DOHH2 (cell line): ENCODE results near the gene DPYD.

Experiments
- H3F3A ChIP-seq: fragments of 200-600 bp; sonication (generic), shearing (Covaris generic); 2 replicates; pipeline ENCODE4 v1.6.0; 2016; ENCODE audit warnings: antibody characterized with exemption, mild to moderate bottlenecking; ENCODE audit not compliant: control insufficient read depth, insufficient read depth
- H3K27ac ChIP-seq: fragments of 200-600 bp; sonication (generic); 2 replicates; pipeline ENCODE4 v1.5.1; 2014; ENCODE audit warnings: low read depth, mild to moderate bottlenecking, low read length, moderate library complexity
- H3K27me3 ChIP-seq: fragments of 200-600 bp; sonication (generic); 2 replicates; pipeline ENCODE4 v1.6.1; 2014; ENCODE audit warnings: mild to moderate bottlenecking, low read length, mixed read lengths; ENCODE audit not compliant: control insufficient read depth
- H3K36me3 ChIP-seq: fragments of 200-600 bp; sonication (generic); 2 replicates; pipeline ENCODE4 v1.6.1; 2014; ENCODE audit warnings: mild to moderate bottlenecking, low read length, moderate library complexity, mixed read lengths; ENCODE audit not compliant: control insufficient read depth
- H3K4me1 ChIP-seq: fragments of 200-600 bp; sonication (generic); 2 replicates; pipeline ENCODE4 v1.6.1; 2014; ENCODE audit warnings: mild to moderate bottlenecking, low read length, mixed read lengths; ENCODE audit not compliant: control insufficient read depth
- H3K4me2 ChIP-seq: fragments of 200-600 bp; sonication (generic); 2 replicates; pipeline ENCODE4 v1.6.0; 2014; ENCODE audit warnings: mild to moderate bottlenecking, low read length, moderate library complexity
- H3K4me3 ChIP-seq: fragments of 200-600 bp; sonication (generic); 2 replicates; pipeline ENCODE4 v1.5.1; 2014; ENCODE audit warnings: mild to moderate bottlenecking, low read length, mixed read lengths
- H3K79me2 ChIP-seq: fragments of 200-600 bp; sonication (generic); 2 replicates; pipeline ENCODE4 v1.6.1; 2014; ENCODE audit warnings: mild to moderate bottlenecking, low read length, mixed read lengths; ENCODE audit not compliant: control insufficient read depth
- H3K9me2 ChIP-seq: fragments of 200-600 bp; sonication (generic); replicated peaks from 2 replicates; pipeline ENCODE4 v1.6.1; 2014; ENCODE audit warnings: mild to moderate bottlenecking, low read length, mixed read lengths; ENCODE audit not compliant: control insufficient read depth
- H3K9me3 ChIP-seq: fragments of 200-600 bp; sonication (generic); 2 replicates; pipeline ENCODE4 v1.6.1; 2014; ENCODE audit warnings: antibody characterized with exemption, low read length, mixed read lengths; ENCODE audit not compliant: control insufficient read depth, insufficient read depth
- H4K20me1 ChIP-seq: fragments of 200-600 bp; sonication (generic); 2 replicates; pipeline ENCODE4 v1.6.0; 2014; ENCODE audit warnings: low read depth, mild to moderate bottlenecking, antibody characterized with exemption, low read length, moderate library complexity; ENCODE audit not compliant: control insufficient read depth, insufficient read depth
- EZH2phosphoT487 ChIP-seq: fragments of 200-600 bp; sonication (generic); IDR thresholded peaks from 2 replicates; pipeline ENCODE4 v1.6.1; 2017; ENCODE audit warnings: borderline replicate concordance, mild to moderate bottlenecking, antibody characterized with exemption, low read length, moderate library complexity, mixed read lengths
- TF ChIP-seq, protein P1 (sequence below): fragments of 200-600 bp; sonication (generic); IDR thresholded peaks from one replicate; pipeline ENCODE4 v1.5.1; 2014; ENCODE audit warnings: antibody characterized with exemption, mild to moderate bottlenecking, low read depth, low read length; ENCODE audit not compliant: poor library complexity, severe bottlenecking

The DPYD gene

DNA sequence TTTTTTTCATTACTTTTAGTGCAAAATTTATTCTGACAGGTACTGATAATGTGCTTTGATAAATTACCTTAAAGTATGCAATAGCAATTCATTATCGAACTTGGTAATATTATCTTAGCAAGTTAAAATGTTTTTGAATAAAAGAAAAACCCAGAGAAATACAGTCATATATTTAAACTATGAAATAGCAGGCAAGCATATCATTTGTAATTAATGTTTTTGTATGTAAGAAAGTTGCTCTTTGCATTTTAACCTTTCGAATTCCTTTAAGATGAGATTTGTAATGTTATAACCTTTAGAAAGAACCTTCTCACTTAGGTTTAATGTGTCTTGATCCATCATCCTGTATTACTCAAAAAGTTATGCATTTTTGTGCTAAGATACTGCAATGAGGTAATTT is 613.7 kb downstream of the DPYD start:
- Histone ChIP-seq H3K79me2 (no peaks in the 10 kb centered on the region), H3K27ac (no peak overlapping the region), H3F3A (no peaks in the 10 kb centered on the region), H3K4me2 (no peak overlapping the region), H3K4me3 (no peak overlapping the region), H3K27me3 (no peaks in the 10 kb centered on the region), H3K4me1 (no peaks in the 10 kb centered on the region), H3K9me3 (no peaks in the 10 kb centered on the region), H3K36me3 (no peaks in the 10 kb centered on the region), H3K9me2 (no peaks in the 10 kb centered on the region), H4K20me1 (no peaks in the 10 kb centered on the region)
- TF ChIP-seq, protein P1, sequence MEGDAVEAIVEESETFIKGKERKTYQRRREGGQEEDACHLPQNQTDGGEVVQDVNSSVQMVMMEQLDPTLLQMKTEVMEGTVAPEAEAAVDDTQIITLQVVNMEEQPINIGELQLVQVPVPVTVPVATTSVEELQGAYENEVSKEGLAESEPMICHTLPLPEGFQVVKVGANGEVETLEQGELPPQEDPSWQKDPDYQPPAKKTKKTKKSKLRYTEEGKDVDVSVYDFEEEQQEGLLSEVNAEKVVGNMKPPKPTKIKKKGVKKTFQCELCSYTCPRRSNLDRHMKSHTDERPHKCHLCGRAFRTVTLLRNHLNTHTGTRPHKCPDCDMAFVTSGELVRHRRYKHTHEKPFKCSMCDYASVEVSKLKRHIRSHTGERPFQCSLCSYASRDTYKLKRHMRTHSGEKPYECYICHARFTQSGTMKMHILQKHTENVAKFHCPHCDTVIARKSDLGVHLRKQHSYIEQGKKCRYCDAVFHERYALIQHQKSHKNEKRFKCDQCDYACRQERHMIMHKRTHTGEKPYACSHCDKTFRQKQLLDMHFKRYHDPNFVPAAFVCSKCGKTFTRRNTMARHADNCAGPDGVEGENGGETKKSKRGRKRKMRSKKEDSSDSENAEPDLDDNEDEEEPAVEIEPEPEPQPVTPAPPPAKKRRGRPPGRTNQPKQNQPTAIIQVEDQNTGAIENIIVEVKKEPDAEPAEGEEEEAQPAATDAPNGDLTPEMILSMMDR: no peak
- no peak for TF ChIP-seq EZH2phosphoT487

DNA sequence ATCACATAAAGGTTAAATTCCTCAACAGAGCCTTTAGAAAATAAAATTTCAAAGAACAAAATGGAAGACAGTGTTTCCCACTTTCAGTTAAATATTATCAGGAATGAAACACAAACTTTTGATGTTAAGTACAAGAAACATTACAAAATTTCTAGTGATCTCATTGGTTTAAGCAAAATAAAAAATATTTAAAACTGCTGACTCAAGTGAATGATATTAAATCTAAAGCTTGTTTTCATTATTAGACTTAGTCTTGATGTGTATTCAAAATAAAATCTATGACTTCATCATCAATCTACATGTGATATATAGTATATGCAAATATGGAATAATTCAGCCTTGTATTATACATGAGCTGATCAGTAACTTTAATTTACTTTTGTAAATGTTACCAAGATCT is 614.3 kb downstream of the DPYD start:
- no peaks in the 10 kb centered on the region for H3K36me3 ChIP-seq
- no peak overlapping the region for H3K4me3 ChIP-seq
- H3F3A ChIP-seq: no peaks in the 10 kb centered on the region
- TF ChIP-seq, protein P1: no peak
- no peak for TF ChIP-seq EZH2phosphoT487
- no peak overlapping the region for H3K4me2 ChIP-seq
- H3K79me2 ChIP-seq: no peaks in the 10 kb centered on the region
- no peak overlapping the region for H3K27ac ChIP-seq
- no peaks in the 10 kb centered on the region for H3K4me1 ChIP-seq
- no peaks in the 10 kb centered on the region for H4K20me1 ChIP-seq
- no peaks in the 10 kb centered on the region for H3K27me3 ChIP-seq
- H3K9me2 ChIP-seq: no peaks in the 10 kb centered on the region
- no peaks in the 10 kb centered on the region for H3K9me3 ChIP-seq

DNA sequence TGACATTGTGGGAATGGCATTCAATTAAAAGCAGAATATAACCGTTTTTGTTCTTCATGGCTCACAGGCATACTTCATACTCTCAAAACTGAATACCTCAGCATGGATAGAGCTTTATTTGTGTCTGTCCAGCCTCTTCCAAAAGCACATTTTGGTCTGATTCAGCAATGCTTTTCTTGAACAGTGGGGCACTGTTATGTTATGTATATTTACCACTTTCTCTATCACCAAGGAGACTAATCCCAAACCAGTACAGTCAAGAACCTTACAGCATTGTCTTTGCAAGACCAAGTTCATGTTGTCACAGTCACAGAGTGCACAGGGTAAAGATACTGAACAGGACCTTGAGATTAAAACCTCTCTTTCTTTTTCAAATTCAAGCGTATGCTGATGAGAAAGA is 616.5 kb downstream of the DPYD start:
- H3K9me2 ChIP-seq: no peaks in the 10 kb centered on the region
- no peaks in the 10 kb centered on the region for H3K4me1 ChIP-seq
- no peak overlapping the region for H3K27ac ChIP-seq
- H3K4me2 ChIP-seq: no peak overlapping the region
- H3K4me3 ChIP-seq: no peak overlapping the region
- H3K36me3 ChIP-seq: no peaks in the 10 kb centered on the region
- TF ChIP-seq, protein P1: no peak
- TF ChIP-seq EZH2phosphoT487: no peak
- H3F3A ChIP-seq: no peaks in the 10 kb centered on the region
- H4K20me1 ChIP-seq: no peaks in the 10 kb centered on the region
- no peaks in the 10 kb centered on the region for H3K27me3 ChIP-seq
- no peaks in the 10 kb centered on the region for H3K79me2 ChIP-seq
- H3K9me3 ChIP-seq: no peaks in the 10 kb centered on the region

DNA sequence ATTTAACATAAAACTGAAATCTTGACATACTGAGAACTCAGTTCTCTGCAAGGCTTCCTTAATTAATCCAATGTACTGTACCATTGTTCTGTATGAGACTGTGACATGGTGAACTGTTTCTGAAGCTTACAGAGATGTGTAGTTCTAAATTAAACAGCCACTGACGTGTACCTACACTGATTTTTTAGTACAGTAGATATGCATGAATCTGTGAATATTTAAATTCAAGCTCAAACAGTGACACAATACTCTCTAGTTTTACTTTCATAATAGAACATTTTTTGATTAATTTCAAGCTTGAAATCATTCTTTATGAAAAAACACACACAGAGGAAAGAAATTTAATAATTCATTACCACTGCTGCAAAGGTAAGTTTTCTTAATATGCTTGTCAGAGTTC is 621.9 kb downstream of the DPYD start:
- no peaks in the 10 kb centered on the region for H3K27me3 ChIP-seq
- H3K36me3 ChIP-seq: no peaks in the 10 kb centered on the region
- H3K79me2 ChIP-seq: no peaks in the 10 kb centered on the region
- no peak for TF ChIP-seq EZH2phosphoT487
- TF ChIP-seq, protein P1: no peak
- H3K4me3 ChIP-seq: no peak overlapping the region
- no peaks in the 10 kb centered on the region for H3K9me3 ChIP-seq
- no peaks in the 10 kb centered on the region for H3F3A ChIP-seq
- H3K9me2 ChIP-seq: no peaks in the 10 kb centered on the region
- no peak overlapping the region for H3K27ac ChIP-seq
- H3K4me2 ChIP-seq: no peak overlapping the region
- H4K20me1 ChIP-seq: no peaks in the 10 kb centered on the region
- no peaks in the 10 kb centered on the region for H3K4me1 ChIP-seq
